HS-27A (cell line): ENCODE results near the gene FIZ1.

Experiments
- DNase-seq: peaks from one replicate; pipeline ENCODE4 v3.0.0-alpha.2; 2012; ENCODE audit warnings: low read depth, missing footprints

The FIZ1 gene

GRCh38 chr19:55613396-55613795 lies 14.1 kb upstream of the FIZ1 start:
- DNase-seq, result no peak

- no peak for DNase-seq
These were observed 12.8 kb upstream of the FIZ1 start for GRCh38 chr19:55611983-55612645.

- DNase-seq, result no peak
These were observed 12.1 kb upstream of the FIZ1 start for GRCh38 chr19:55611300-55611982.

GRCh38 chr19:55609326-55609725 lies 10.0 kb upstream of the FIZ1 start:
- DNase-seq, result no peak

GRCh38 chr19:55606817-55607216 lies 7.5 kb upstream of the FIZ1 start:
- no peak for DNase-seq

GRCh38 chr19:55606471-55606787 lies 7.1 kb upstream of the FIZ1 start:
- DNase-seq, result no peak

- peak; percentile 77 for DNase-seq
These were observed 6.5 kb upstream of the FIZ1 start, which contains the start of gene ZNF865 for GRCh38 chr19:55605637-55606470. ZNF865 (plus strand) TSS chr19:55605647; CDS start chr19:55613619, 7,972 bp downstream.

GRCh38 chr19:55605207-55605636 lies 5.9 kb upstream of the FIZ1 start:
- DNase-seq, result peak; percentile 99

GRCh38 chr19:55603581-55604292 lies 4.4 kb upstream of the FIZ1 start:
- no peak for DNase-seq

- no peak for DNase-seq
These were observed 3.8 kb upstream of the FIZ1 start for GRCh38 chr19:55603115-55603514.

GRCh38 chr19:55602104-55603001 lies 3.0 kb upstream of the FIZ1 start:
- DNase-seq, result no peak

GRCh38 chr19:55601084-55601483 lies 1.8 kb upstream of the FIZ1 start:
- no peak for DNase-seq

- no peak for DNase-seq
These were observed 1.3 kb upstream of the FIZ1 start for GRCh38 chr19:55600662-55601028.

- DNase-seq, result peak; percentile 98
These were observed 735 bp upstream of the FIZ1 start, which contains the start of gene ZNF524 for GRCh38 chr19:55599842-55600661. ZNF524 (plus strand) TSS chr19:55600288; CDS start chr19:55602113, 1,825 bp downstream.

GRCh38 chr19:55598719-55599467 lies 424 bp downstream of the FIZ1 start:
- peak; percentile 86 for DNase-seq

- no peak for DNase-seq
These were observed 1.3 kb downstream of the FIZ1 start for GRCh38 chr19:55598034-55598433.

- DNase-seq, result no peak
These were observed 1.8 kb downstream of the FIZ1 start for GRCh38 chr19:55597501-55597921.

GRCh38 chr19:55596304-55596703 lies 3.0 kb downstream of the FIZ1 start:
- no peak for DNase-seq

GRCh38 chr19:55594996-55595545 lies 4.2 kb downstream of the FIZ1 start:
- DNase-seq, result no peak
